H1 (cell line): ENCODE results near the gene PLXDC2. TPM values are rescaled to one million over a fixed set of nuclear protein-coding genes. Genes with fewer than 3 reads are reported as not detected.

ENCODE experiments used
- CTCF ChIA-PET: fragments of 300-600 bp; sonication (Branson Sonifier 250); formaldehyde crosslinking; loops from one replicate; lab custom pipeline; 2021; ENCODE audit not compliant: partially characterized antibody; lab: Charles Lee
- POLR2A ChIA-PET: fragments of 300-600 bp; sonication (Branson Sonifier 250); formaldehyde crosslinking; loops from one replicate; lab custom pipeline; 2021; ENCODE audit warnings: inconsistent platforms; ENCODE audit not compliant: partially characterized antibody; lab: Charles Lee
- DNase-seq, 2 experiments: peaks; one replicate each; pipeline versions ENCODE4 v3.0.0 to v3.0.0-alpha.2; 2010 to 2022; ENCODE audit warnings: low spot score in 2 of 2, low read depth in 1 of 2, mixed read lengths in 1 of 2
- FAIRE-seq: peaks from 2 replicates; lab custom pipeline; 2011; peaks lifted over from hg19 to GRCh38; lab: Jason Lieb, UNC
- H2AFZ ChIP-seq: 2 replicates; pipeline ENCODE4 v1.8.1; 2012; ENCODE audit warnings: low read length, inconsistent platforms
- H2AK5ac ChIP-seq: 2 replicates; pipeline ENCODE4 v1.6.1; 2013; ENCODE audit warnings: low read depth, low read length
- H2BK120ac ChIP-seq: replicated peaks from 2 replicates; pipeline ENCODE3; 2013; ENCODE audit warnings: low read depth, low read length, inconsistent platforms
- H2BK12ac ChIP-seq: 2 replicates; pipeline ENCODE4 v1.6.1; 2013; ENCODE audit warnings: low read depth, low read length
- H2BK15ac ChIP-seq: 2 replicates; pipeline ENCODE4 v1.6.1; 2013; ENCODE audit warnings: low read length
- H2BK20ac ChIP-seq: 2 replicates; pipeline ENCODE4 v1.6.1; 2013; ENCODE audit warnings: low read length
- H2BK5ac ChIP-seq: 2 replicates; pipeline ENCODE4 v1.6.1; 2013; ENCODE audit warnings: low read depth, low read length
- H3K14ac ChIP-seq: 2 replicates; pipeline ENCODE4 v1.6.1; 2013; ENCODE audit warnings: inconsistent platforms; ENCODE audit not compliant: insufficient read length
- H3K18ac ChIP-seq: 2 replicates; pipeline ENCODE4 v1.6.1; 2013; ENCODE audit warnings: low read length; ENCODE audit errors: extremely low read depth
- H3K23ac ChIP-seq: 2 replicates; pipeline ENCODE4 v1.6.1; 2013; ENCODE audit warnings: inconsistent platforms; ENCODE audit not compliant: insufficient read length
- H3K23me2 ChIP-seq: 2 replicates; pipeline ENCODE4 v1.6.1; 2013; ENCODE audit warnings: low read depth, low read length
- H3K27ac ChIP-seq: 2 replicates; pipeline ENCODE4 v1.6.1; 2011; ENCODE audit warnings: low read depth, low read length, inconsistent platforms
- H3K27me3 ChIP-seq, 4 experiments: replicated peaks in 1 of 4; 1 replicate in 1 of 4; 2 replicates in 3 of 4; pipeline versions ENCODE4 v1.6.1 to v1.8.1; 2011 to 2013; ENCODE audit warnings: low read length in 3 of 4, mild to moderate bottlenecking in 3 of 4, inconsistent platforms in 2 of 4, mixed read lengths in 2 of 4, moderate library complexity in 1 of 4; ENCODE audit not compliant: control insufficient read depth in 3 of 4, insufficient read depth in 3 of 4; ENCODE audit errors: extremely low read depth in 1 of 4
- H3K36me3 ChIP-seq, 4 experiments: 2 replicates each; pipeline versions ENCODE4 v1.6.1 to v1.8.1; 2011 to 2013; ENCODE audit warnings: mild to moderate bottlenecking in 4 of 4, low read length in 3 of 4, moderate library complexity in 2 of 4, control low read depth in 1 of 4, inconsistent platforms in 1 of 4; ENCODE audit not compliant: insufficient read depth in 4 of 4, control insufficient read depth in 2 of 4
- H3K4ac ChIP-seq: replicated peaks from 2 replicates; pipeline ENCODE3; 2013; ENCODE audit warnings: low read length, low read depth, mixed read lengths, inconsistent platforms; ENCODE audit not compliant: insufficient read length
- H3K4me1 ChIP-seq, 4 experiments: replicated peaks in 1 of 4; 1 replicate in 1 of 4; 2 replicates in 3 of 4; pipeline versions ENCODE4 v1.6.1 to v1.8.1; 2011 to 2013; ENCODE audit warnings: low read length in 3 of 4, inconsistent platforms in 2 of 4, mixed read lengths in 1 of 4; ENCODE audit not compliant: insufficient read depth in 4 of 4, control insufficient read depth in 3 of 4
- H3K4me2 ChIP-seq, 2 experiments: 2 replicates each; pipeline versions ENCODE4 v1.6.1 to v1.8.1; 2011 to 2013; ENCODE audit warnings: low read depth in 2 of 2, low read length in 2 of 2, control low read depth in 1 of 2, inconsistent platforms in 1 of 2, mild to moderate bottlenecking in 1 of 2; ENCODE audit not compliant: insufficient read depth in 1 of 2
- H3K4me3 ChIP-seq, 4 experiments: fragments of 200-600, 300-600 bp in 1 of 4; sonication (generic), shearing (Covaris generic), sonication (Bioruptor Twin) in 1 of 4; 2 replicates each; pipeline versions ENCODE4 v1.5.1 to v1.8.1; 2011 to 2016; ENCODE audit warnings: low read length in 4 of 4, low read depth in 3 of 4, control low read depth in 2 of 4, inconsistent platforms in 2 of 4, mild to moderate bottlenecking in 2 of 4, mixed read lengths in 1 of 4, moderate library complexity in 1 of 4; ENCODE audit not compliant: insufficient read depth in 2 of 4; ENCODE audit errors: extremely low read depth in 1 of 4
- H3K56ac ChIP-seq: replicated peaks from 2 replicates; pipeline ENCODE3; 2013; ENCODE audit warnings: low read depth, mild to moderate bottlenecking, mixed read lengths, low read length, inconsistent platforms; ENCODE audit not compliant: insufficient read length
- H3K79me1 ChIP-seq: 2 replicates; pipeline ENCODE4 v1.6.1; 2013; ENCODE audit warnings: low read depth, low read length, control low read depth
- H3K79me2 ChIP-seq, 2 experiments: 2 replicates each; pipeline versions ENCODE4 v1.6.1 to v1.8.1; 2012 to 2013; ENCODE audit warnings: low read length in 2 of 2, mild to moderate bottlenecking in 2 of 2, inconsistent platforms in 1 of 2; ENCODE audit not compliant: insufficient read depth in 2 of 2, control insufficient read depth in 1 of 2
- H3K9ac ChIP-seq, 4 experiments: replicated peaks in 1 of 4; 1 replicate in 1 of 4; 2 replicates in 3 of 4; pipeline versions ENCODE4 v1.6.1 to v1.8.1; 2011 to 2013; ENCODE audit warnings: low read depth in 3 of 4, low read length in 3 of 4, control low read depth in 2 of 4, mild to moderate bottlenecking in 2 of 4, moderate library complexity in 2 of 4, inconsistent platforms in 1 of 4; ENCODE audit errors: extremely low read depth in 1 of 4
- H3K9me3 ChIP-seq, 2 experiments: 2 replicates each; pipeline versions ENCODE4 v1.6.1 to v1.8.1; 2012 to 2013; ENCODE audit warnings: mild to moderate bottlenecking in 2 of 2, moderate library complexity in 2 of 2, control low read depth in 1 of 2, inconsistent platforms in 1 of 2, low read depth in 1 of 2, low read length in 1 of 2, mixed read lengths in 1 of 2; ENCODE audit not compliant: insufficient read depth in 2 of 2
- H4K20me1 ChIP-seq, 2 experiments: replicated peaks in 1 of 2; 2 replicates each; pipeline versions ENCODE3 to v1.8.1; 2011 to 2013; ENCODE audit warnings: inconsistent platforms in 2 of 2, low read length in 2 of 2, mild to moderate bottlenecking in 1 of 2; ENCODE audit not compliant: insufficient read depth in 2 of 2, control insufficient read depth in 1 of 2
- H4K5ac ChIP-seq: 2 replicates; pipeline ENCODE4 v1.6.1; 2013; ENCODE audit warnings: low read length, low read depth, mixed read lengths, inconsistent platforms; ENCODE audit not compliant: insufficient read length
- H4K8ac ChIP-seq: 2 replicates; pipeline ENCODE4 v1.8.0; 2013; ENCODE audit warnings: mild to moderate bottlenecking, moderate library complexity, low read length, inconsistent platforms; ENCODE audit not compliant: insufficient read depth; ENCODE audit errors: extremely low read depth
- H4K91ac ChIP-seq: replicated peaks from 2 replicates; pipeline ENCODE3; 2013; ENCODE audit warnings: low read length, mixed read lengths, inconsistent platforms; ENCODE audit not compliant: insufficient read length
- BACH1 ChIP-seq: IDR thresholded peaks from 2 replicates; pipeline ENCODE4 v1.6.1; 2012; ENCODE audit warnings: low read length, improper control_type of control experiment
- CREB1 ChIP-seq: IDR thresholded peaks from 2 replicates; pipeline ENCODE4 v1.6.1; 2012; ENCODE audit warnings: inconsistent platforms
- EGR1 ChIP-seq: IDR thresholded peaks from 2 replicates; pipeline ENCODE4 v1.6.1; 2011; ENCODE audit warnings: low read depth, low read length, borderline replicate concordance
- FOSL1 ChIP-seq: IDR thresholded peaks from 2 replicates; pipeline ENCODE4 v1.6.1; 2011; ENCODE audit warnings: mild to moderate bottlenecking, low read depth, low read length, moderate library complexity; ENCODE audit not compliant: insufficient read depth
- KDM1A ChIP-seq: fragments of 200-600, 300-600 bp; sonication (generic); IDR thresholded peaks from 2 replicates; pipeline ENCODE4 v1.7.1; 2016; ENCODE audit warnings: mild to moderate bottlenecking, low read length, borderline replicate concordance
- KDM4A ChIP-seq: IDR thresholded peaks from one replicate; pipeline ENCODE4 v1.7.1; 2012; ENCODE audit warnings: low read depth, mild to moderate bottlenecking, moderate library complexity, low read length, inconsistent platforms; ENCODE audit not compliant: severe bottlenecking
- MAFK ChIP-seq: IDR thresholded peaks from 2 replicates; pipeline ENCODE4 v1.6.1; 2012; ENCODE audit warnings: low read depth, mild to moderate bottlenecking, improper control_type of control experiment, low read length
- NANOG ChIP-seq: IDR thresholded peaks from 2 replicates; pipeline ENCODE4 v1.6.1; 2011; ENCODE audit warnings: low read length, low read depth, mild to moderate bottlenecking, inconsistent platforms; ENCODE audit not compliant: insufficient read depth, poor library complexity, severe bottlenecking
- POU5F1 ChIP-seq: IDR thresholded peaks from 2 replicates; pipeline ENCODE4 v1.6.1; 2011; ENCODE audit warnings: low read depth, mild to moderate bottlenecking, low read length, moderate library complexity
- RXRA ChIP-seq: IDR thresholded peaks from 2 replicates; pipeline ENCODE4 v1.6.1; 2011; ENCODE audit warnings: low read depth, mild to moderate bottlenecking, low read length, moderate library complexity; ENCODE audit not compliant: insufficient read depth
- SUZ12 ChIP-seq: fragments of 200-600 bp; sonication (generic); IDR thresholded peaks from 2 replicates; pipeline ENCODE4 v1.6.1; 2012; ENCODE audit warnings: mild to moderate bottlenecking, inconsistent platforms, low read length, moderate library complexity, mixed read lengths
- TAF1 ChIP-seq: IDR thresholded peaks from 2 replicates; pipeline ENCODE4 v1.6.1; 2011; ENCODE audit warnings: mild to moderate bottlenecking, low read depth, low read length
- TBP ChIP-seq: IDR thresholded peaks from 2 replicates; pipeline ENCODE4 v1.6.1; 2011; ENCODE audit warnings: low read depth, low read length, improper control_type of control experiment
- TEAD4 ChIP-seq: IDR thresholded peaks from 2 replicates; pipeline ENCODE4 v1.6.1; 2012; ENCODE audit warnings: low read depth, low read length, inconsistent platforms, mixed read lengths
- YY1 ChIP-seq: IDR thresholded peaks from 2 replicates; pipeline ENCODE4 v1.6.1; 2011; ENCODE audit warnings: low read depth, mild to moderate bottlenecking, low read length
- WGBS, 2 experiments: shearing (Covaris generic) in 1 of 2; methylation state at CpG; one replicate each; pipeline versions ENCODE4 v1.1.6 to v1.1.7; 2013 to 2015; ENCODE audit warnings: low lambda C conversion rate in 2 of 2, mixed read lengths in 2 of 2, inconsistent platforms in 1 of 2, low coverage in 1 of 2, missing lambda C conversion rate in 1 of 2; ENCODE audit not compliant: insufficient replicate concordance in 2 of 2, insufficient coverage in 1 of 2, insufficient read length in 1 of 2; ENCODE audit errors: extremely low coverage in 1 of 2, missing lambda C conversion rate in 1 of 2; 5-methylcytosine and 5-hydroxymethylcytosine counted together
- polyA plus RNA-seq, 7 experiments: library from polyadenylated mRNA; depleted of rRNA in 3 of 7; stranded (reverse) in 5 of 7; unstranded in 2 of 7; fragments of >200 nt in 5 of 7; fragments of 200-250 nt in 2 of 7; gene quantifications; 1 replicate in 5 of 7; 2 replicates in 1 of 7; 4 replicates in 1 of 7; pipeline versions ENCODE4 v1.2.1 to v1.2.3, GENCODE V29; 2011 to 2013; ENCODE audit warnings: missing spikeins in 2 of 7, mixed read lengths in 2 of 7
- total RNA-seq: library from RNA; stranded (reverse); fragmentation: NEBNext Ultra II Directional; extraction: Animal tissue kit (Norgen Biotek cat#: 25700); gene quantifications from 2 replicates; pipeline ENCODE4 v1.2.1, GENCODE V29; 2021

PLXDC2 gene
- total and polyA plus RNA-seq, 2 of the 8 experiments (the other 6 are each of a cell fraction or from before 2014, with no cell fraction given): 23.0 to 40.5 TPM

GRCh38 chr10:20274571-20274970, 458.3 kb downstream of the PLXDC2 start:
- H4K8ac ChIP-seq: no peak overlapping the region
- H3K4me2 ChIP-seq: no peak overlapping the region
- no peak overlapping the region for H4K5ac ChIP-seq
- no peak overlapping the region for H2BK120ac ChIP-seq
- 85% methylated on average over 3 of the region's 3 CpGs; no CpG with 5 or more reads in 1 of the 2 experiments for WGBS, 2 experiments
- H3K27ac ChIP-seq: no peak overlapping the region
- DNase-seq (no peak), FAIRE-seq (no peak)
- H3K27me3 ChIP-seq: no peaks in the 10 kb centered on the region
- peaks cover 0 to under 1% (median 0%) of the 10 kb centered on the region in 4 experiments; a peak in 2 of 8 replicates for H3K36me3 ChIP-seq
- H3K14ac ChIP-seq: no peak overlapping the region
- no peaks in the 10 kb centered on the region for H3K79me1 ChIP-seq
- H4K20me1 ChIP-seq: no peaks in the 10 kb centered on the region
- no peak overlapping the region for H3K23ac ChIP-seq
- H2BK12ac ChIP-seq: no peak overlapping the region
- H2AFZ ChIP-seq: no peak overlapping the region
- ChIA-PET CTCF (interaction anchor here (0.7 kb wide), 1 partner anchor 185 kb away, joined by 3 read pairs; no protein-coding TSS in a partner anchor), POLR2A (no interaction called here)
- no peak overlapping the region for H3K9ac ChIP-seq
- no peak overlapping the region for H2BK15ac ChIP-seq
- H2BK20ac ChIP-seq: no peak overlapping the region
- no peaks in the 10 kb centered on the region for H3K79me2 ChIP-seq
- H3K4me1 ChIP-seq: no peaks in the 10 kb centered on the region
- no peaks in the 10 kb centered on the region; the same call in 1 of the 2 replicates for H3K23me2 ChIP-seq
- no peak overlapping the region for H4K91ac ChIP-seq
- H3K4ac ChIP-seq: no peak overlapping the region
- H2BK5ac ChIP-seq: no peak overlapping the region
- H3K9me3 ChIP-seq: no peaks in the 10 kb centered on the region
- no peak overlapping the region for H3K4me3 ChIP-seq
- no peak overlapping the region for H3K56ac ChIP-seq
- H3K18ac ChIP-seq: no peak overlapping the region
- no peak overlapping the region for H2AK5ac ChIP-seq
- TF ChIP-seq TAF1: no peak
- no peak for TF ChIP-seq POU5F1
- TF ChIP-seq BACH1: no peak
- TF ChIP-seq KDM1A: no peak
- TF ChIP-seq FOSL1: no peak
- no peak for TF ChIP-seq MAFK
- no peak for TF ChIP-seq NANOG
- no peak for TF ChIP-seq RXRA
- TF ChIP-seq KDM4A: no peak
- no peak for TF ChIP-seq CREB1
- TF ChIP-seq YY1: no peak
- no peak for TF ChIP-seq TBP
- TF ChIP-seq EGR1: no peak
- no peak for TF ChIP-seq TEAD4
- TF ChIP-seq SUZ12: no peak
